Measurements from ENCODE around the gene CD4.

CD4 gene

DNA sequence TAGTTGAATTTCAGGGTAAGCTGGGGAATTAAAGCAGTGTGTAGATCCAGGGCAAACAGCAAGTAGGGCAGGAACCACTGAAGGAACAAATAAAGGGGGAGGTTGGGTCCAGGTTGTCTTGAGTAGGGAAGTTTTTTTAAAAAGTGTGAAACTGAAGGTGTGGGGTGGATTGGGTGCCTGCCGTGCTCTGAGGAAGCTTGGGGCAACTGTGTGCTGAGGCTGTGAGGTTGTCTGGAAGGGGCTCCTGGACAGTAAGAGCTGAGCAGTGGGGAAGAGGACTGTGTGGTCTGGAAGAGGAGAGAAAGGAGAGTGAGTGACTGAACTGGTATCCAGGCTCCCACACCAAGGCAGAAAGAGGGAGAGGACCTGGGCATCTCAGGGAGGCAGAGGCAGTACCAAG lies 21.4 kb downstream of the CD4 start:
- no peak overlapping the region for H3K4me3 ChIP-seq (ENCODE audit: low read depth in 1 of 2, low read length in 2 of 2)
- H3K9me3 ChIP-seq (ENCODE audit: control insufficient read depth in 1 of 2, low read length in 2 of 2), result no peaks in the 10 kb centered on the region
- no peak overlapping the region for H3K27ac ChIP-seq (ENCODE audit: low read depth, low read length)
- no peaks in the 10 kb centered on the region for H3K36me3 ChIP-seq (ENCODE audit: control insufficient read depth in 1 of 2, insufficient read depth in 2 of 2, low read length in 2 of 2)
- no peaks in the 10 kb centered on the region for H3K4me1 ChIP-seq (ENCODE audit: control insufficient read depth in 1 of 2, insufficient read depth in 2 of 2, low read length in 2 of 2)
- H3K27me3 ChIP-seq (ENCODE audit: control insufficient read depth in 1 of 2, insufficient read depth in 2 of 2, low read length in 2 of 2), result no peaks in the 10 kb centered on the region
- H3K9ac ChIP-seq (ENCODE audit: low read depth in 1 of 2, low read length in 2 of 2), result no peak overlapping the region

DNA sequence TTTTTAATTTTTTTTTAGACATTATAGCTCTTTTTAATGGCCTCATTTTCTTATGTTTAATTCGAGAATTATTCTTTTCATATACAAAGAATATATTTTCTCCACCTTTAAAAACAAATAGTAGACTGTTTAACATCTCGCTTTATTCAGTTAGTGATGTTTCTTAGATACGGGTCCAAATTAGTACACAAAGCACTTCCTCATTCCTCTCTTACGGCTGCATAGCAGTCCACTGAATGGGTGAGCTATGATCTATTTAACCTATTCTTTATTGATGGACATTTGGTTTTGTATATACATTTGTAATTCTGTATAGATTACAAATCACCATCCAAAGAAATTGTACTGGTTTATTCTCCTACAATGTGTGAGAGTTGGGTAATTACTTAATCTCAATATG lies 24.0 kb downstream of the CD4 start:
- Histone ChIP-seq H3K9ac (ENCODE audit: low read depth in 1 of 2, low read length in 2 of 2) (no peak overlapping the region), H3K4me3 (ENCODE audit: low read depth in 1 of 2, low read length in 2 of 2) (no peak overlapping the region), H3K4me1 (ENCODE audit: control insufficient read depth in 1 of 2, insufficient read depth in 2 of 2, low read length in 2 of 2) (no peaks in the 10 kb centered on the region), H3K27me3 (ENCODE audit: control insufficient read depth in 1 of 2, insufficient read depth in 2 of 2, low read length in 2 of 2) (peaks cover 0 to 7% of the 10 kb centered on the region in 2 donors), H3K9me3 (ENCODE audit: control insufficient read depth in 1 of 2, low read length in 2 of 2) (no peaks in the 10 kb centered on the region), H3K27ac (ENCODE audit: low read depth, low read length) (no peak overlapping the region), H3K36me3 (ENCODE audit: control insufficient read depth in 1 of 2, insufficient read depth in 2 of 2, low read length in 2 of 2) (peaks cover 0 to 5% of the 10 kb centered on the region in 2 donors)

DNA sequence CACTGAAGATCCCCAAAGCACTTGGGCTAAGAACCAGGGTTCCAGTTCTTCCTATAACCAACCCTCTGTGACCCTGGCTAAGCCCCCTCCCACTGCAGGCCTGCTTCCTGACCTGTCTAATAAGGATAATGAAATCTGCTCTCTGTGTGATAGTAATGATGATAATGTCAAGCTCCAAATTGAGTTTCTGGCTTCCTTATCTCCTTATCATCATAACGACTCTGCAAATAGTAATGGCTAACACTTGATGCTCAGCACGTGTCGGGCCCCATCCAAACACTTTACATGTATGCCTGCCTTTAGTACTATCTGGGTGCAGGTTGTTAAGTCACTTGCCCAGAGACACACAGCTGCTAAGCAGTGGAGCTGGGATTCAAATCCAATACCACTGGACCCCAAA lies 27.3 kb downstream of the CD4 start:
- Histone ChIP-seq H3K27ac (ENCODE audit: low read depth, low read length) (no peak overlapping the region), H3K27me3 (ENCODE audit: control insufficient read depth in 1 of 2, insufficient read depth in 2 of 2, low read length in 2 of 2) (peaks cover 8 to 23% of the 10 kb centered on the region in 2 donors), H3K9me3 (ENCODE audit: control insufficient read depth in 1 of 2, low read length in 2 of 2) (no peaks in the 10 kb centered on the region), H3K4me3 (ENCODE audit: low read depth in 1 of 2, low read length in 2 of 2) (no peak overlapping the region), H3K4me1 (ENCODE audit: control insufficient read depth in 1 of 2, insufficient read depth in 2 of 2, low read length in 2 of 2) (peaks cover 5 to 6% of the 10 kb centered on the region in 2 donors), H3K36me3 (ENCODE audit: control insufficient read depth in 1 of 2, insufficient read depth in 2 of 2, low read length in 2 of 2) (peaks cover 0 to 5% of the 10 kb centered on the region in 2 donors), H3K9ac (ENCODE audit: low read depth in 1 of 2, low read length in 2 of 2) (no peak overlapping the region)

DNA sequence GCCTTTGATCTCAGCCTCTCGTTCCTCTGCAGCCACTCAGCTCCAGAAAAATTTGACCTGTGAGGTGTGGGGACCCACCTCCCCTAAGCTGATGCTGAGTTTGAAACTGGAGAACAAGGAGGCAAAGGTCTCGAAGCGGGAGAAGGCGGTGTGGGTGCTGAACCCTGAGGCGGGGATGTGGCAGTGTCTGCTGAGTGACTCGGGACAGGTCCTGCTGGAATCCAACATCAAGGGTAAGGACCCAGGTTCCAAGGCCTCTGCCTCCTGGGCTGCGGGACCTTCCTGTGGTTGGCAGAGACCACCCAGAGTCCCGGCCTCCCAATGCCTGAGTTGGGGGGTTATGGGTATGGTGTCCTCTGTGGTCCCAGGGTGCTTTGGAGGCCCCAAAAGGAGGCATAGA lies 27.8 kb downstream of the CD4 start:
- Histone ChIP-seq H3K9ac (ENCODE audit: low read depth in 1 of 2, low read length in 2 of 2) (no peak overlapping the region), H3K27ac (ENCODE audit: low read depth, low read length) (no peak overlapping the region), H3K27me3 (ENCODE audit: control insufficient read depth in 1 of 2, insufficient read depth in 2 of 2, low read length in 2 of 2) (peaks cover 13 to 27% of the 10 kb centered on the region in 2 donors), H3K4me1 (ENCODE audit: control insufficient read depth in 1 of 2, insufficient read depth in 2 of 2, low read length in 2 of 2) (peaks cover 9 to 10% of the 10 kb centered on the region in 2 donors), H3K9me3 (ENCODE audit: control insufficient read depth in 1 of 2, low read length in 2 of 2) (no peaks in the 10 kb centered on the region), H3K36me3 (ENCODE audit: control insufficient read depth in 1 of 2, insufficient read depth in 2 of 2, low read length in 2 of 2) (peaks cover 0 to 5% of the 10 kb centered on the region in 2 donors), H3K4me3 (ENCODE audit: low read depth in 1 of 2, low read length in 2 of 2) (no peak overlapping the region)

GRCh38 chr12:6817662-6818157 lies 28.4 kb downstream of the CD4 start:
- no peak overlapping the region for H3K4me3 ChIP-seq (ENCODE audit: low read depth in 1 of 2, low read length in 2 of 2)
- no peak overlapping the region for H3K9ac ChIP-seq (ENCODE audit: low read depth in 1 of 2, low read length in 2 of 2)
- peaks cover 0 to 5% of the 10 kb centered on the region in 2 donors for H3K36me3 ChIP-seq (ENCODE audit: control insufficient read depth in 1 of 2, insufficient read depth in 2 of 2, low read length in 2 of 2)
- no peaks in the 10 kb centered on the region for H3K9me3 ChIP-seq (ENCODE audit: control insufficient read depth in 1 of 2, low read length in 2 of 2)
- H3K27ac ChIP-seq (ENCODE audit: low read depth, low read length), result no peak overlapping the region
- H3K27me3 ChIP-seq (ENCODE audit: control insufficient read depth in 1 of 2, insufficient read depth in 2 of 2, low read length in 2 of 2), result peaks cover 17 to 33% of the 10 kb centered on the region in 2 donors
- H3K4me1 ChIP-seq (ENCODE audit: control insufficient read depth in 1 of 2, insufficient read depth in 2 of 2, low read length in 2 of 2), result peaks cover 11% of the 10 kb centered on the region in 2 donors

GRCh38 chr12:6818222-6818621 lies 28.9 kb downstream of the CD4 start:
- peaks cover 0 to 5% of the 10 kb centered on the region in 2 donors for H3K36me3 ChIP-seq (ENCODE audit: control insufficient read depth in 1 of 2, insufficient read depth in 2 of 2, low read length in 2 of 2)
- no peak overlapping the region for H3K4me3 ChIP-seq (ENCODE audit: low read depth in 1 of 2, low read length in 2 of 2)
- peaks cover 23 to 38% of the 10 kb centered on the region in 2 donors for H3K27me3 ChIP-seq (ENCODE audit: control insufficient read depth in 1 of 2, insufficient read depth in 2 of 2, low read length in 2 of 2)
- no peaks in the 10 kb centered on the region for H3K9me3 ChIP-seq (ENCODE audit: control insufficient read depth in 1 of 2, low read length in 2 of 2)
- peaks cover 11% of the 10 kb centered on the region in 2 donors for H3K4me1 ChIP-seq (ENCODE audit: control insufficient read depth in 1 of 2, insufficient read depth in 2 of 2, low read length in 2 of 2)
- H3K27ac ChIP-seq (ENCODE audit: low read depth, low read length), result no peak overlapping the region
- no peak overlapping the region for H3K9ac ChIP-seq (ENCODE audit: low read depth in 1 of 2, low read length in 2 of 2)

GRCh38 chr12:6818645-6819044 lies 29.3 kb downstream of the CD4 start:
- Histone ChIP-seq H3K27ac (ENCODE audit: low read depth, low read length) (no peak overlapping the region), H3K4me3 (ENCODE audit: low read depth in 1 of 2, low read length in 2 of 2) (no peak overlapping the region), H3K27me3 (ENCODE audit: control insufficient read depth in 1 of 2, insufficient read depth in 2 of 2, low read length in 2 of 2) (peaks cover 27 to 43% of the 10 kb centered on the region in 2 donors), H3K36me3 (ENCODE audit: control insufficient read depth in 1 of 2, insufficient read depth in 2 of 2, low read length in 2 of 2) (peaks cover 0 to 5% of the 10 kb centered on the region in 2 donors), H3K9me3 (ENCODE audit: control insufficient read depth in 1 of 2, low read length in 2 of 2) (no peaks in the 10 kb centered on the region), H3K4me1 (ENCODE audit: control insufficient read depth in 1 of 2, insufficient read depth in 2 of 2, low read length in 2 of 2) (peaks cover 11% of the 10 kb centered on the region in 2 donors), H3K9ac (ENCODE audit: low read depth in 1 of 2, low read length in 2 of 2) (no peak overlapping the region)

DNA sequence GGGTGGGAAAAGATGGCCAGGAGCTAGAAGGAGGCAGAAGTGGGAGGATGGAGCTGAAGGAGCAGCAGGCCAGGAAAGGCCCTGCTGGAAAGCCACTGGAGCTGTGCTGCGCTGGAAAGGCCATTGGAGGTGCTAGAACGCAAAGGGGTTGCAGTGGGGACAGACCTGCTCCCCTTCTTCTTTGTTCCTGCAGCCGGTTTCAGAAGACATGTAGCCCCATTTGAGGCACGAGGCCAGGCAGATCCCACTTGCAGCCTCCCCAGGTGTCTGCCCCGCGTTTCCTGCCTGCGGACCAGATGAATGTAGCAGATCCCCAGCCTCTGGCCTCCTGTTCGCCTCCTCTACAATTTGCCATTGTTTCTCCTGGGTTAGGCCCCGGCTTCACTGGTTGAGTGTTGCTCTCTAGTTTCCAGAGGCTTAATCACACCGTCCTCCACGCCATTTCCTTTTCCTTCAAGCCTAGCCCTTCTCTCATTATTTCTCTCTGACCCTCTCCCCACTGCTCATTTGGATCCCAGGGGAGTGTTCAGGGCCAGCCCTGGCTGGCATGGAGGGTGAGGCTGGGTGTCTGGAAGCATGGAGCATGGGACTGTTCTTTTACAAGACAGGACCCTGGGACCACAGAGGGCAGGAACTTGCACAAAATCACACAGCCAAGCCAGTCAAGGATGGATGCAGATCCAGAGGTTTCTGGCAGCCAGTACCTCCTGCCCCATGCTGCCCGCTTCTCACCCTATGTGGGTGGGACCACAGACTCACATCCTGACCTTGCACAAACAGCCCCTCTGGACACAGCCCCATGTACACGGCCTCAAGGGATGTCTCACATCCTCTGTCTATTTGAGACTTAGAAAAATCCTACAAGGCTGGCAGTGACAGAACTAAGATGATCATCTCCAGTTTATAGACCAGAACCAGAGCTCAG lies 30.0 kb downstream of the CD4 start:
- Histone ChIP-seq H3K27ac (ENCODE audit: low read depth, low read length) (no peak overlapping the region), H3K36me3 (ENCODE audit: control insufficient read depth in 1 of 2, insufficient read depth in 2 of 2, low read length in 2 of 2) (peaks cover 0 to 5% of the 10 kb centered on the region in 2 donors), H3K9me3 (ENCODE audit: control insufficient read depth in 1 of 2, low read length in 2 of 2) (no peaks in the 10 kb centered on the region), H3K9ac (ENCODE audit: low read depth in 1 of 2, low read length in 2 of 2) (no peak overlapping the region), H3K4me1 (ENCODE audit: control insufficient read depth in 1 of 2, insufficient read depth in 2 of 2, low read length in 2 of 2) (peaks cover 11% of the 10 kb centered on the region in 2 donors), H3K27me3 (ENCODE audit: control insufficient read depth in 1 of 2, insufficient read depth in 2 of 2, low read length in 2 of 2) (peaks cover 33 to 48% of the 10 kb centered on the region in 2 donors), H3K4me3 (ENCODE audit: low read depth in 1 of 2, low read length in 2 of 2) (no peak overlapping the region)

- Histone ChIP-seq H3K9me3 (ENCODE audit: control insufficient read depth in 1 of 2, low read length in 2 of 2) (no peaks in the 10 kb centered on the region), H3K4me3 (ENCODE audit: low read depth in 1 of 2, low read length in 2 of 2) (no peak overlapping the region), H3K4me1 (ENCODE audit: control insufficient read depth in 1 of 2, insufficient read depth in 2 of 2, low read length in 2 of 2) (peaks cover 11 to 13% of the 10 kb centered on the region in 2 donors), H3K36me3 (ENCODE audit: control insufficient read depth in 1 of 2, insufficient read depth in 2 of 2, low read length in 2 of 2) (peaks cover 0 to 5% of the 10 kb centered on the region in 2 donors), H3K9ac (ENCODE audit: low read depth in 1 of 2, low read length in 2 of 2) (no peak overlapping the region), H3K27me3 (ENCODE audit: control insufficient read depth in 1 of 2, insufficient read depth in 2 of 2, low read length in 2 of 2) (peaks cover 33 to 56% of the 10 kb centered on the region in 2 donors), H3K27ac (ENCODE audit: low read depth, low read length) (no peak overlapping the region)
Observed at GRCh38 chr12:6820166-6820565, 30.8 kb downstream of the CD4 start.

Data from duodenal mucosa (tissue), 2 donors.